K562 treated with DMSO at 1 percent for 12 hours (cell line): ENCODE results near the gene HMGN4. TPM values are rescaled to one million over a fixed set of nuclear protein-coding genes. Genes with fewer than 3 reads are reported as not detected.

Experiments used
- total RNA-seq: library from RNA; unstranded; fragments of 300-600 nt; gene quantifications from 2 replicates; pipeline ENCODE4 v1.2.3, GENCODE V29; 2022; ENCODE audit not compliant: insufficient read depth

The HMGN4 gene
- total RNA-seq, result 57.8 and 103 TPM in 2 replicates

GRCh38 chr6:26537846-26538571, at the start of gene HMGN4:
TSS of gene HMGN4 (plus strand) at chr6:26538366. CDS start at chr6:26545207, 6,841 bp downstream.

GRCh38 chr6:26500102-26500501, 38.1 kb upstream of the HMGN4 start, which contains the start of gene BTN1A1:
TSS of gene BTN1A1 (plus strand) at chr6:26500303. CDS start at chr6:26501287, 984 bp downstream.

Other genes with a start within 250 kb of the HMGN4 start
- gene BTN3A2, start 173.2 kb upstream of the HMGN4 start, total RNA-seq, result 3.0 and 4.1 TPM in 2 replicates
- gene BTN2A2, start 155.3 kb upstream of the HMGN4 start, total RNA-seq, result 8.3 and 14.6 TPM in 2 replicates
- 2.9 and 8.7 TPM in 2 replicates for gene BTN3A1, start 136.1 kb upstream of the HMGN4 start, total RNA-seq
- gene BTN3A3, start 97.9 kb upstream of the HMGN4 start, total RNA-seq, result 1.0 and 5.1 TPM in 2 replicates
- gene BTN2A1, start 80.4 kb upstream of the HMGN4 start, total RNA-seq, result 10.4 and 23.1 TPM in 2 replicates
- gene BTN1A1, start 38.1 kb upstream of the HMGN4 start, total RNA-seq, result not detected in 2 replicates
- 34.2 and 37.2 TPM in 2 replicates for gene ABT1, start 58.6 kb downstream of the HMGN4 start, total RNA-seq
- gene ZNF322, start 121.4 kb downstream of the HMGN4 start, total RNA-seq, result 6.4 and 23.2 TPM in 2 replicates